HUES48 (cell line): ENCODE results near the gene TSPAN18.

Experiments
- H3K27ac ChIP-seq: one replicate; pipeline ENCODE4 v1.7.0; 2013; ENCODE audit warnings: low read depth, low read length, inconsistent platforms
- H3K27me3 ChIP-seq: 2 replicates; pipeline ENCODE4 v1.6.1; 2013; ENCODE audit warnings: mild to moderate bottlenecking, low read length; ENCODE audit not compliant: control insufficient read depth, insufficient read depth
- H3K36me3 ChIP-seq: 2 replicates; pipeline ENCODE4 v1.6.1; 2013; ENCODE audit warnings: low read length; ENCODE audit not compliant: control insufficient read depth, insufficient read depth
- H3K4me1 ChIP-seq: 2 replicates; pipeline ENCODE4 v1.6.1; 2013; ENCODE audit warnings: mild to moderate bottlenecking, low read length; ENCODE audit not compliant: control insufficient read depth, insufficient read depth
- H3K4me3 ChIP-seq: 2 replicates; pipeline ENCODE4 v1.5.1; 2013; ENCODE audit warnings: mild to moderate bottlenecking, low read depth, low read length
- H3K9ac ChIP-seq: 2 replicates; pipeline ENCODE4 v1.6.1; 2013; ENCODE audit warnings: mild to moderate bottlenecking, low read depth, low read length, moderate library complexity
- H3K9me3 ChIP-seq: 2 replicates; pipeline ENCODE4 v1.6.1; 2013; ENCODE audit warnings: low read length; ENCODE audit not compliant: control insufficient read depth, insufficient read depth

TSPAN18 gene

DNA sequence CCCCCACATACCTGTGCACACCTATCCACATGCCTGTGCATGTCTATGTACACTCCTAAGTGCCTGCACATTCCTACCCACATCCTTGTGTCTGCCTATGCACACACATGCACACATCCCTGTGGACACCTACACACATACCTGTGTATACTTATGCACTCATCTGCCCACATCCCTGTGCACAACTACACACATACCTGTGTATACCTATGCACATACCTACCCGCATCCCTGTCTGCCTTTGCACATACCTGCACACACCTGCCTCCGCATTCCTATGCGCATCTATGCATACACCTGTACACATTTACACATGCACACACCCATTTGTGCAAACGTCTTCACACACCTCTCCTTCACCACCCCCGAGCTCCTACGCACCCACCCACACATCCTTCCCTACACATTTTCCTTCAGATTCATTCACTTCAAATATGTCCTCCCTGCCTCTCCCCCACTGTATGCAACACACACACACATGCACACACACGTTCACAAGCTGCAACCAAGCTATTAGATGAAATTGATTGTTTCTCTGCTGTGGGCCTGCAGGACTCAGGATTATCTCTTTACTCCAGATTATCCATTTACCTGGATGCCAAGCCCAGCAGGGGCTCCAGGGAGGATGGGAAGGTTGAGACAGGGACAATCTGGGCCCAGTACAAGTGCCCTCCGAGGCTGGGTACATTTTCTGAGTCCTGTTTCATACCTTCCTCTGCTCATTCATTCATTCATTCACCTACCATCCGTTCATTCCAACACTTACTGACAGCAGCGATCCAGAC is 53.2 kb downstream of the TSPAN18 start:
- no peak overlapping the region for H3K9ac ChIP-seq
- H3K27me3 ChIP-seq = no peaks in the 10 kb centered on the region
- H3K4me1 ChIP-seq = peaks cover 32% of the 10 kb centered on the region
- no peak overlapping the region for H3K4me3 ChIP-seq
- H3K36me3 ChIP-seq = no peaks in the 10 kb centered on the region
- H3K27ac ChIP-seq = no peak overlapping the region
- no peaks in the 10 kb centered on the region for H3K9me3 ChIP-seq

DNA sequence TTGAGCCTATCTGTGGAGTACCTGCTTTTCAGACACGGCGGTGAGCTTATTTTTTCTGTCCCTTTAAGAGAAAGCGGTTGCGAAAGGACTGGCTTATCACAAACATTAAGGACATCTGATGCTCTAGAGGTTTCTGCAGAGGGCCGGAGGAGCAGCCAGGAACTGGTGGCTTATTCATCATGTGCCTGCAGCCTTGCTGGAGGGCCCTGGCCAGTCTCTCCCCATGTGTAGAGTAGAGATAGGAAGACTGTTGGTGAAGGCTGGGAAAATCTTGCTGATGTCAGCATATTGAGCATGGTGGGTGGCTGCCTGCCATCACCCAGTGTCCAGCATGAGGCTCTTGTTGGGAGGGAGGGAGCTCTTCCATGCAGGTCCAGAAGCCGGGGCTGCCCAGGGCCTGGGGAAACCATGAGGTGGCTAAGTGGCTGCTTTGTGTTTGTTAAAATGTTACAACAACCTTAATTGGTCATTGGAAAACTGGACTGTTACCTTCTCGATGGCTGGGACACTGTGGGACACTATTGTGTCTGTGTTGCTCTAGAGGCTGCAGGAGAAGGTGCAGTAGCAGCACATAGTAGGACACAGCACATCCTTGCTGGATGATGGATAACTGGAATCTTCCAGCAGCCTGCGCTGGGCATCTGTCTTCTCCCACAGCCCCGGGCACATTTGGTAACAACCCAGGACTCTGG is 54.3 kb downstream of the TSPAN18 start:
- Histone ChIP-seq H3K27ac (no peak overlapping the region), H3K9me3 (no peaks in the 10 kb centered on the region), H3K27me3 (no peaks in the 10 kb centered on the region), H3K36me3 (no peaks in the 10 kb centered on the region), H3K4me1 (peaks cover 43% of the 10 kb centered on the region), H3K9ac (no peak overlapping the region), H3K4me3 (no peak overlapping the region)

DNA sequence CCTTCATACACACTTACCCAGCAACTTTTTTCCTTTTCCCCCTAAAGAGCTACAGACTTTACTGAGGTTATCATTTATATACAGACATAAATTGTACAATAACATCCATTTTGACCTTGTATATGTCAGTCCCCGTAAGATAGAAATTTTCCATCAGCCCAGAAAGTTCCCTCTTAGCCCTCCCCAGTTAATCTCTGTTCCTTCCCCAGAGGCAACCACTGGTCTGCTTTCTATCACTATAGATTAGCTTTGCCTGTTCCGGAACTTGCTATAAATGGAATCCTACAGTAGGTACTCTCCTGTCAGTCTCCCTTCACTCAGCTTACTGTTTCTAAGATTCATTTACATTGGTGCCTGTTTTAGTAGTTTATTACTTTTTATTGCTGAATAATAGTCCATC is 54.9 kb downstream of the TSPAN18 start:
- Histone ChIP-seq H3K36me3 (no peaks in the 10 kb centered on the region), H3K27me3 (no peaks in the 10 kb centered on the region), H3K4me1 (peaks cover 46% of the 10 kb centered on the region), H3K4me3 (no peak overlapping the region), H3K9me3 (no peaks in the 10 kb centered on the region), H3K27ac (no peak overlapping the region), H3K9ac (no peak overlapping the region)

- peaks cover 42% of the 10 kb centered on the region for H3K4me1 ChIP-seq
- H3K27ac ChIP-seq = no peak overlapping the region
- H3K4me3 ChIP-seq = no peak overlapping the region
- no peaks in the 10 kb centered on the region for H3K27me3 ChIP-seq
- H3K36me3 ChIP-seq = no peaks in the 10 kb centered on the region
- no peak overlapping the region for H3K9ac ChIP-seq
- no peaks in the 10 kb centered on the region for H3K9me3 ChIP-seq
Observed at GRCh38 chr11:44782478-44782877, 55.7 kb downstream of the TSPAN18 start.

GRCh38 chr11:44784436-44784760 is 57.6 kb downstream of the TSPAN18 start:
- H3K9ac ChIP-seq = no peak overlapping the region
- no peaks in the 10 kb centered on the region for H3K36me3 ChIP-seq
- peak overlapping the region; percentile 5 for H3K27ac ChIP-seq
- no peaks in the 10 kb centered on the region for H3K27me3 ChIP-seq
- peaks cover 38% of the 10 kb centered on the region for H3K4me1 ChIP-seq
- no peaks in the 10 kb centered on the region for H3K9me3 ChIP-seq
- no peak overlapping the region for H3K4me3 ChIP-seq

DNA sequence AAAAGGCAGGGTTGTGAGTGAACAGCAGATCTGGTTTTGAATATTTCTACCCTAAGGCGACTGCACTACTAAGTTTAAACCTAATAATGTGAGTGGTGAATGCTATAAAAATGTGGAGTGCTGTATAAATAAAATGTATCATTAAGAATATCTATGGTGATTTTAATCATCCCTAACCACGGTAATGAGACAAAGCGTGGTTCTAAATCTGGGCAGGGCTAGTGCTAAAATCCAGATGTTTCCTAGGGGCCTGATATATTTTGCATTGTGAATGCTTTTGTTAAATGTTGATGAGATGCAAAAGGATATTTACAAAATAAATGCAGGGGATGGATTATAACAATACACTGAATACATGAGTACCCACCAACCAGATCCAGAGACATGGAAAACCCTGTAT is 58.1 kb downstream of the TSPAN18 start:
- Histone ChIP-seq H3K27me3 (no peaks in the 10 kb centered on the region), H3K4me1 (peaks cover 36% of the 10 kb centered on the region), H3K36me3 (no peaks in the 10 kb centered on the region), H3K9me3 (no peaks in the 10 kb centered on the region), H3K4me3 (no peak overlapping the region), H3K9ac (no peak overlapping the region), H3K27ac (peak overlapping the region; percentile 54)

DNA sequence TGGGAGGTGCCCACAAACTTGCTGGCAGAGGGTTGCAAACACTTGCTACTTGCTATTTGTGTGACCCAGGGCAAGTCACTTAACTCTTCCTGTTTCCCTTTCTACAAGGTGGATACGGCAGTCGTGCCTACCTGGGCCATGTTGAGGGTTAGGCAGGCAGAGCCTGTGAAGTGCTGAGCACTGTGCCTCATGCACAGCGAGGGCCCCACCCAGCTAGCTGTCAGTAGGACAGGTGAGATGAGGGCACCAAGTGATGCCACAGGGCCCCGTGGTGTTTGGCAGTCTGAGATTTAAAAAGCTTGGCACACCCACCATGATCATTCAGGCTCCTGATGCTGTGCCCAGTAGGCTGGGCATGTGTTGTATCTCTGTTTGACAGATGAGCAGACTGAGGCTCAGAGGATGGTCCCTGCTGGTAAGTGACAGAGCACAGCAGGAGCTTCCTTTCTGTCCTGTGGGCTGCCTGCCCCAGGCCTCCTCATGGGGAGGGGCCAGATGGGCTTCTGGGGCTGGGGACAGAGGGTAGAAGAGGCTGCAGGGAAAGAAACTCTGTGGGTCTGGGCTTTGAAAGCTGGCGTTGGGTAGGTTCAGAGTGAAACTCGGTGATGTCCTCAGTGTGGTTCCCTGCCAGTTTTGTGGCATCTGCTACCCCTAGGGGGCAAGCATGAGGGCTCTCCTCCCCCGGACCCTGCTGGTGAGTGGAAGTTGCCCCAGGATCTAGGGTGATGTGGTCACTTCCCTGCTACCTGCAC is 59.3 kb downstream of the TSPAN18 start:
- peak overlapping the region; percentile 54 for H3K27ac ChIP-seq
- no peaks in the 10 kb centered on the region for H3K9me3 ChIP-seq
- no peaks in the 10 kb centered on the region for H3K27me3 ChIP-seq
- no peak overlapping the region for H3K4me3 ChIP-seq
- H3K36me3 ChIP-seq = no peaks in the 10 kb centered on the region
- no peak overlapping the region for H3K9ac ChIP-seq
- peaks cover 27% of the 10 kb centered on the region for H3K4me1 ChIP-seq

DNA sequence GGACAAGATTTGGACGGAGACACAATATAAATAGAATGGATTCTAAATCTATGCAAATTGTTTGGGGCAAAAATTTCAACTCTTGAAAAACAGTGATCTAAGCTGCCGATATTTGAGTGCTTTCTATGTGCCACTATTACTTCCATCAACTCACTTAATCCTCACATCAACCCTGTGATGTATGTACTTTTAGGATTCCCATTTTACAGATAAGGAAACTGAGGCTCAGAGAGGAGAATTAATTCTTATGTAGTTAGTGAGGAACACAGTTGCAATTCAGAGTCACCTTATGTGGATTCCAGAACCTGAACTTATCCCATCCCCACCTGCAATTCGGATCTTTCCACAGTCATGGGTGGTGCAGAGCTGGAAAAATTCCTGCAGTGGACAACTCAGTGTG is 60.3 kb downstream of the TSPAN18 start:
- Histone ChIP-seq H3K9ac (no peak overlapping the region), H3K9me3 (no peaks in the 10 kb centered on the region), H3K4me1 (peaks cover 27% of the 10 kb centered on the region), H3K27ac (no peak overlapping the region), H3K27me3 (no peaks in the 10 kb centered on the region), H3K4me3 (no peak overlapping the region), H3K36me3 (no peaks in the 10 kb centered on the region)

DNA sequence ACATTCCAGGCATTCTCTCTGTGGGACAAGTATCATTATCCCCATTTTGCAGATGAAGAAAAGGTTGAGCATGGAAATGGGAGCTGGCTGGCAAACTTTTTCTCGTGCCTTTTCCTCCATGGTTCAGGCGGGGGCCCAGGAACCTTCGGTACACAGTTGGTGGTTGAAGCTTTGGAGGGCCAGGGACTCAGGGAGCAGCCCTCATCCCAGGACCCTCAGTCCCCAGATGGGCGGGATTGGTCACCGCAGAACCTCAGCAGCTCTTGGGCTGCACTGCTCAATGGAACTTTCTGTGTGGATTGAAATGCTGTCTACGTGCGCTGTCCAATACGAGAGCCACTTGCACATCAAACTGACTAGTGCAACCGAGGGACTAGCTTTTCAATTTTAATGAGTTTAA is 61.2 kb downstream of the TSPAN18 start:
- Histone ChIP-seq H3K4me1 (peaks cover 27% of the 10 kb centered on the region), H3K4me3 (no peak overlapping the region), H3K36me3 (no peaks in the 10 kb centered on the region), H3K27ac (no peak overlapping the region), H3K9me3 (no peaks in the 10 kb centered on the region), H3K27me3 (no peaks in the 10 kb centered on the region), H3K9ac (no peak overlapping the region)

- Histone ChIP-seq H3K27ac (no peak overlapping the region), H3K4me1 (peaks cover 27% of the 10 kb centered on the region), H3K9ac (no peak overlapping the region), H3K9me3 (no peaks in the 10 kb centered on the region), H3K36me3 (no peaks in the 10 kb centered on the region), H3K4me3 (no peak overlapping the region), H3K27me3 (no peaks in the 10 kb centered on the region)
Observed at GRCh38 chr11:44788536-44789261, 61.9 kb downstream of the TSPAN18 start.
